ENCODE data around the gene NGB. TPM values are rescaled to one million over a fixed set of nuclear protein-coding genes. Genes with fewer than 3 reads are reported as not detected.

NGB gene
- total RNA-seq, 1 experiment from 2014 or later = not detected

DNA sequence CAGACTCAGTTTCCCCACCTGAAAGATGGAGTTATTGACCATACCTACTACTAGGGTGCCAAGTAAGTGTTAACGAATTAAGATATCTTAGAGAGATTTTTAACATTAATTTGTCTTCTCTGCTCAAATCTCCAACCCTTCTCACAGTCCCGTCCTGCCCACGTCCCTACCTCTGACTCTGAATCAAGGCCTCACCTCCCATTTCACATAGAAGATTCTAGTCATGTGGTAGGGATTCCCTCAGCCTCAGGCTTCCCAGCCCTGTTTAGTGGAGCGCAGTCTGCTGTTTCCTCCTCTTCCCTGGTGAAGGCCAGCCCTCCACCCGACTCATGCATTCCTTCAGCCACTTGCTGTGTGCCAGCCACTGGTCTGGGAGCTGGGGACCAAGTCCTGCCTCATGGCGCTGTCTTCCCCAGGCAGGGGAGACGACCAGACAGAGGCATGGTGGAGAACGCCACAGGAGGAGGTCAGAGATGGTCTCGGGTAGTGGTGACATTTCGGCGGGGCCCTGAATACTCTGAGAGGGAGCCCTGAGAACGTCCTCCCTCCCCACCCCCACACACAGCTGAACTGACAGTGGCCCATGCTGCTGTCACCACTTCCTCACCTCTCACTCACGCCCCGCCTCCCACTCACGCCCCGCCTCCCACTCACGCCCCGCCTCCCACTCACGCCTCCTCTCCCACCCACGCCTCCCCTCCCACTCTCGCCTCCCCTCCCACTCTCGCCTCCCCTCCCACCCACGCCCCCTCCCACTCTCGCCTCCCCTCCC, 50.6 kb downstream of the NGB start:
- no peaks in the 10 kb centered on the region for H3K9me3 ChIP-seq (ENCODE audit: control insufficient read depth in 1 of 2, insufficient read depth in 1 of 2, low read depth in 1 of 2, low read length in 2 of 2)
- ChIA-PET RAD21 (ENCODE audit: low non-redundant PET in 1 of 2, low total read pairs in 2 of 2, uncharacterized antibody in 2 of 2, unreplicated experiment in 2 of 2) (no interaction called here), POLR2A (no interaction called here), CTCF (no interaction called here)
- H3K4me3 ChIP-seq (replicated peaks in 1 of 2; ENCODE audit: low read depth in 1 of 2, low read length in 2 of 2) = no peak overlapping the region
- no peak overlapping the region for H3K27ac ChIP-seq (ENCODE audit: low read depth, low read length)
- no peak overlapping the region for H2AFZ ChIP-seq (ENCODE audit: low read depth, low read length, poor library complexity, severe bottlenecking)
- H3K9ac ChIP-seq (ENCODE audit: low read length) = no peak overlapping the region
- BruUV-seq (replicated peaks) = no TSS peak
- no peak for TF ChIP-seq EGR1 (IDR thresholded peaks at IDR 0.05; ENCODE audit: low read depth)
- no peak for TF ChIP-seq SRF (IDR thresholded peaks at IDR 0.05; ENCODE audit: low read depth)
- TF ChIP-seq RAD21 (IDR thresholded peaks at IDR 0.05; ENCODE audit: low read depth) = no peak
- intact Hi-C loops (cut with micrococcal nuclease) = no loop called here
- no peaks in the 10 kb centered on the region for H3K79me2 ChIP-seq (ENCODE audit: insufficient read depth, low read length)
- H3K36me3 ChIP-seq (ENCODE audit: control insufficient read depth in 1 of 2, insufficient read depth in 2 of 2, low read length in 2 of 2) = no peaks in the 10 kb centered on the region
- no peak overlapping the region for H3K4me2 ChIP-seq (ENCODE audit: low read length)
- DNase-seq (ENCODE audit: low read depth, low spot score) = no peak
- H3K27me3 ChIP-seq (ENCODE audit: insufficient read depth, low read length) = no peaks in the 10 kb centered on the region
- no peaks in the 10 kb centered on the region for H4K20me1 ChIP-seq (ENCODE audit: insufficient read depth)
- no peak for ATAC-seq
- H3K9me2 ChIP-seq (ENCODE audit: insufficient read depth) = no peaks in the 10 kb centered on the region
- peaks cover 0 to 7% of the 10 kb centered on the region in 2 experiments; a peak in 1 of 4 replicates for H3K4me1 ChIP-seq (ENCODE audit: control insufficient read depth in 1 of 2, insufficient read depth in 2 of 2, low read length in 2 of 2)

DNA sequence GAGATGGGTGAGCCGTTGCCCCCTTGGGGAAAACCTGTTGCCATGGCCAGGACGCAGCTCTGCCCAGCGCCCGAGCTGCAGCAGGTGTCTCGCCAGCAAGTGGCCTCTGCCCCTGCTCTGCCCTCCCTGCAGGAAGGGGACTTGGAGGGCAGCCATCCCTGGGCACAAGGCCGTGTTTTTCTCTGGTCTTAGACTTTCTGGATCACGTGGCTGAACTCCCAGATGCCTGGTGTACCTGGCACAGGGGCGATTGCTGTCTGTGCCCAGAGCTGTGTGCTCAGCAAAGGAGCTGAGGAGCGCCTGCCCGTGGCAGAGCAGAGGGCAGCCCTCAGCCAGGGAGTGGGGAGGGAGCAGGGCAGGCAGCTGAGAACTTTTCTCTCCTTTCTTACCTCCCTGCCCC, 51.4 kb downstream of the NGB start:
- ChIA-PET POLR2A (no interaction called here), RAD21 (ENCODE audit: low non-redundant PET in 1 of 2, low total read pairs in 2 of 2, uncharacterized antibody in 2 of 2, unreplicated experiment in 2 of 2) (interaction anchor here in 1 of 2 experiments (0.6 kb wide), 1 partner anchor 97 kb away, joined by 3 read pairs; no protein-coding TSS in a partner anchor)

More for the DNA sequence above, 51.4 kb downstream of the NGB start:
- Histone ChIP-seq H4K20me1 (ENCODE audit: insufficient read depth) (no peaks in the 10 kb centered on the region), H3K9me3 (ENCODE audit: control insufficient read depth in 1 of 2, insufficient read depth in 1 of 2, low read depth in 1 of 2, low read length in 2 of 2) (no peaks in the 10 kb centered on the region), H3K4me2 (ENCODE audit: low read length) (no peak overlapping the region), H2AFZ (ENCODE audit: low read depth, low read length, poor library complexity, severe bottlenecking) (no peak overlapping the region), H3K27ac (ENCODE audit: low read depth, low read length) (no peak overlapping the region), H3K79me2 (ENCODE audit: insufficient read depth, low read length) (no peaks in the 10 kb centered on the region), H3K4me3 (replicated peaks in 1 of 2; ENCODE audit: low read depth in 1 of 2, low read length in 2 of 2) (no peak overlapping the region), H3K9me2 (ENCODE audit: insufficient read depth) (no peaks in the 10 kb centered on the region), H3K36me3 (ENCODE audit: control insufficient read depth in 1 of 2, insufficient read depth in 2 of 2, low read length in 2 of 2) (no peaks in the 10 kb centered on the region), H3K27me3 (ENCODE audit: insufficient read depth, low read length) (no peaks in the 10 kb centered on the region), H3K4me1 (ENCODE audit: control insufficient read depth in 1 of 2, insufficient read depth in 2 of 2, low read length in 2 of 2) (peaks cover 0 to 7% of the 10 kb centered on the region in 2 experiments; a peak in 1 of 4 replicates), H3K9ac (ENCODE audit: low read length) (no peak overlapping the region)
- no peak for ATAC-seq
- BruUV-seq (replicated peaks) = no TSS peak
- DNase-seq (ENCODE audit: low read depth, low spot score) = no peak
- TF ChIP-seq EZH2 (IDR thresholded peaks at IDR 0.05) (no peak), YY1 (IDR thresholded peaks at IDR 0.05; ENCODE audit: extremely low read depth, insufficient replicate concordance, low read depth, low read length) (no peak), ELF1 (IDR thresholded peaks at IDR 0.05; ENCODE audit: borderline replicate concordance, low read depth) (no peak)
- intact Hi-C loops (cut with micrococcal nuclease) = no loop called here
- CTCF ChIA-PET = no interaction called here

Data from HCT116 (cell line).